Measurements from ENCODE around the gene DRD1. TPM values are rescaled to one million over a fixed set of nuclear protein-coding genes. Genes with fewer than 3 reads are reported as not detected.
A peak's percentile ranks its signal among the peaks of the same experiment; 100 is the strongest.

Gene DRD1
- total RNA-seq, 1 experiment from 2014 or later: 0.54 TPM

DNA sequence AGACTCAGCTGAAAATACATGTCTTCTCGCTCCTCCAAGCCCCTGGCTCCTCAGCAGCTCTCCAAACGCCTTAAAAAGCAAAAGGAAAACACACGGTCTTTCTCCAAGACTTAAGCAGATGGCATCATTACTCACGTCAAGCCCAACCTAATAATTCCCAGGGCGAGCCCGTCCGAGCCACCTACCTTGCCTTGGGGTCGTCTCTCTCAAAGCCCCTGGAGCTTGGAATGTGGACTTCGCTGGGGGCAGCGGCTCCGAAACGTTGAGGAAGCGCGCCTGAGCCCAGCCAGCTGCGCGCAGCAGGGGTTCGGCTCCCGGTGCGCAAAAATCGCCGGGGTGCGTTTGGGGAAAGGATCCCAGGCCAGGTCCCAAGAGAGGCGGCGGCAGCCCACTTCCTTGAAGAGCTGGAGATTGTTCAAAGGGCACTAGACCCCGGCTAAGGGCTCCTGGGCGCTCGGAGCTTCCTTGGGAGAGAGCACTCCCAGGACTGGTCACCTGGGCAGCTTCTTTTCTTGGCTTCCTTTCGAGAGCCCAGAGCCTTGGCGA is 395 bp downstream of the DRD1 start:
- ChIA-PET RAD21 (ENCODE audit: low non-redundant PET in 1 of 2, low total read pairs in 2 of 2, uncharacterized antibody in 2 of 2, unreplicated experiment in 2 of 2) (no interaction called here), CTCF (interaction anchor here (1.5 kb wide), 1 partner anchor 492 kb away, joined by 5 read pairs; no protein-coding TSS in a partner anchor), POLR2A (no interaction called here)
- Histone ChIP-seq H3K4me1 (ENCODE audit: control insufficient read depth in 1 of 2, insufficient read depth in 2 of 2, low read length in 2 of 2) (peaks cover 9% of the 10 kb centered on the region in 2 experiments; a peak in 2 of 4 replicates), H3K4me2 (ENCODE audit: low read length) (no peak overlapping the region), H3K27ac (ENCODE audit: low read depth, low read length) (peak overlapping the region; percentile 43; the same call in 1 of the 2 replicates), H3K36me3 (ENCODE audit: control insufficient read depth in 1 of 2, insufficient read depth in 2 of 2, low read length in 2 of 2) (no peaks in the 10 kb centered on the region), H3K79me2 (ENCODE audit: insufficient read depth, low read length) (no peaks in the 10 kb centered on the region), H3K9me2 (ENCODE audit: insufficient read depth) (no peaks in the 10 kb centered on the region), H2AFZ (ENCODE audit: low read depth, low read length, poor library complexity, severe bottlenecking) (no peak overlapping the region), H3K27me3 (ENCODE audit: insufficient read depth, low read length) (no peaks in the 10 kb centered on the region), H3K9me3 (ENCODE audit: control insufficient read depth in 1 of 2, insufficient read depth in 1 of 2, low read depth in 1 of 2, low read length in 2 of 2) (no peaks in the 10 kb centered on the region), H3K9ac (ENCODE audit: low read length) (no peak overlapping the region), H4K20me1 (ENCODE audit: insufficient read depth) (no peaks in the 10 kb centered on the region), H3K4me3 (replicated peaks in 1 of 2; ENCODE audit: low read depth in 1 of 2, low read length in 2 of 2) (no peak overlapping the region)
- TF ChIP-seq JUND (IDR thresholded peaks at IDR 0.05) (no peak), ELF1 (IDR thresholded peaks at IDR 0.05; ENCODE audit: borderline replicate concordance, low read depth) (no peak)
- no TSS peak for BruUV-seq (replicated peaks)
- DNase-seq (ENCODE audit: low read depth, low spot score) (no peak), ATAC-seq (no peak)
- intact Hi-C loops (cut with micrococcal nuclease): loop anchor here (1.0 to 5.0 kb wide), 2 partner anchors 241 to 492 kb away; no protein-coding TSS in a partner anchor

- no peaks in the 10 kb centered on the region for H3K36me3 ChIP-seq (ENCODE audit: control insufficient read depth in 1 of 2, insufficient read depth in 2 of 2, low read length in 2 of 2)
- intact Hi-C loops (cut with micrococcal nuclease): no loop called here
- no peak overlapping the region for H3K27ac ChIP-seq (ENCODE audit: low read depth, low read length)
- H3K9me3 ChIP-seq (ENCODE audit: control insufficient read depth in 1 of 2, insufficient read depth in 1 of 2, low read depth in 1 of 2, low read length in 2 of 2): no peaks in the 10 kb centered on the region
- ChIA-PET RAD21 (ENCODE audit: low non-redundant PET in 1 of 2, low total read pairs in 2 of 2, uncharacterized antibody in 2 of 2, unreplicated experiment in 2 of 2) (no interaction called here), POLR2A (no interaction called here), CTCF (no interaction called here)
- no peaks in the 10 kb centered on the region for H3K27me3 ChIP-seq (ENCODE audit: insufficient read depth, low read length)
- H3K4me3 ChIP-seq (replicated peaks in 1 of 2; ENCODE audit: low read depth in 1 of 2, low read length in 2 of 2): no peak overlapping the region
- no peaks in the 10 kb centered on the region for H4K20me1 ChIP-seq (ENCODE audit: insufficient read depth)
- H3K4me2 ChIP-seq (ENCODE audit: low read length): no peak overlapping the region
- H3K4me1 ChIP-seq (ENCODE audit: control insufficient read depth in 1 of 2, insufficient read depth in 2 of 2, low read length in 2 of 2): no peaks in the 10 kb centered on the region
- ATAC-seq (no peak), DNase-seq (ENCODE audit: low read depth, low spot score) (no peak)
- H3K9ac ChIP-seq (ENCODE audit: low read length): no peak overlapping the region
- TF ChIP-seq FOSL1 (IDR thresholded peaks at IDR 0.05; ENCODE audit: low read depth) (no peak), POLR2A (IDR thresholded peaks at IDR 0.05; ENCODE audit: borderline replicate concordance, extremely low read depth, insufficient read depth, insufficient read length) (no peak), YY1 (IDR thresholded peaks at IDR 0.05; ENCODE audit: extremely low read depth, insufficient replicate concordance, low read depth, low read length) (no peak), POLR2AphosphoS5 (IDR thresholded peaks at IDR 0.05; ENCODE audit: low read depth, low read length) (no peak), EZH2 (IDR thresholded peaks at IDR 0.05) (no peak), EZH2phosphoT487 (IDR thresholded peaks at IDR 0.05; ENCODE audit: borderline replicate concordance) (no peak), CBX3 (IDR thresholded peaks at IDR 0.05; ENCODE audit: low read depth) (no peak), REST (IDR thresholded peaks at IDR 0.05; ENCODE audit: low read depth) (no peak)
- TF ChIP-seq, protein P1, sequence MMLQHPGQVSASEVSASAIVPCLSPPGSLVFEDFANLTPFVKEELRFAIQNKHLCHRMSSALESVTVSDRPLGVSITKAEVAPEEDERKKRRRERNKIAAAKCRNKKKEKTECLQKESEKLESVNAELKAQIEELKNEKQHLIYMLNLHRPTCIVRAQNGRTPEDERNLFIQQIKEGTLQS (IDR thresholded peaks at IDR 0.05): no peak
- TF ChIP-seq, protein P2, sequence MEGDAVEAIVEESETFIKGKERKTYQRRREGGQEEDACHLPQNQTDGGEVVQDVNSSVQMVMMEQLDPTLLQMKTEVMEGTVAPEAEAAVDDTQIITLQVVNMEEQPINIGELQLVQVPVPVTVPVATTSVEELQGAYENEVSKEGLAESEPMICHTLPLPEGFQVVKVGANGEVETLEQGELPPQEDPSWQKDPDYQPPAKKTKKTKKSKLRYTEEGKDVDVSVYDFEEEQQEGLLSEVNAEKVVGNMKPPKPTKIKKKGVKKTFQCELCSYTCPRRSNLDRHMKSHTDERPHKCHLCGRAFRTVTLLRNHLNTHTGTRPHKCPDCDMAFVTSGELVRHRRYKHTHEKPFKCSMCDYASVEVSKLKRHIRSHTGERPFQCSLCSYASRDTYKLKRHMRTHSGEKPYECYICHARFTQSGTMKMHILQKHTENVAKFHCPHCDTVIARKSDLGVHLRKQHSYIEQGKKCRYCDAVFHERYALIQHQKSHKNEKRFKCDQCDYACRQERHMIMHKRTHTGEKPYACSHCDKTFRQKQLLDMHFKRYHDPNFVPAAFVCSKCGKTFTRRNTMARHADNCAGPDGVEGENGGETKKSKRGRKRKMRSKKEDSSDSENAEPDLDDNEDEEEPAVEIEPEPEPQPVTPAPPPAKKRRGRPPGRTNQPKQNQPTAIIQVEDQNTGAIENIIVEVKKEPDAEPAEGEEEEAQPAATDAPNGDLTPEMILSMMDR (IDR thresholded peaks at IDR 0.05 in 2 of 3, conservative IDR thresholded peaks at IDR 0.05 in 1 of 3; ENCODE audit: borderline replicate concordance in 1 of 3, insufficient read depth in 1 of 3, low read depth in 2 of 3, low read length in 2 of 3): no peak
- no peaks in the 10 kb centered on the region for H3K9me2 ChIP-seq (ENCODE audit: insufficient read depth)
- no peaks in the 10 kb centered on the region for H3K79me2 ChIP-seq (ENCODE audit: insufficient read depth, low read length)
- no TSS peak for BruUV-seq (replicated peaks)
- H2AFZ ChIP-seq (ENCODE audit: low read depth, low read length, poor library complexity, severe bottlenecking): no peak overlapping the region
Measured at GRCh38 chr5:175438234-175438857, 5.6 kb downstream of the DRD1 start.

Data from HCT116 (cell line).